Astrocyte of the spinal cord (primary cell): ENCODE data around the gene DENND2A.
"Not testable (repeated sequence)": the region's sequence is repeated elsewhere in the genome, so short reads cannot be mapped to it uniquely, and the experiment has no call there.

Experiments
- DNase-seq: peaks from one replicate; pipeline ENCODE4 v3.0.0; 2011; ENCODE audit warnings: low read depth, low spot score
- H3K4me3 ChIP-seq: 2 replicates; pipeline ENCODE4 v1.5.1; 2011; ENCODE audit warnings: low read depth, mild to moderate bottlenecking, low read length, moderate library complexity
- CTCF ChIP-seq: IDR thresholded peaks from 2 replicates; pipeline ENCODE4 v1.5.1; 2012; ENCODE audit warnings: low read depth, mild to moderate bottlenecking, low read length, inconsistent platforms
- in situ Hi-C: cut with HindIII; loops from 2 replicates; pipeline ENCODE4 v1.10.0; 2017; ENCODE audit warnings: low sequenced_read_pairs

DENND2A gene

GRCh38 chr7:140581411-140581810 lies 59.2 kb downstream of the DENND2A start:
- no peak for TF ChIP-seq CTCF
- no peak overlapping the region for H3K4me3 ChIP-seq
- no peak for DNase-seq
- in situ Hi-C loops = no loop called here

GRCh38 chr7:140577651-140578050 lies 63.0 kb downstream of the DENND2A start:
- no peak overlapping the region for H3K4me3 ChIP-seq
- no peak for TF ChIP-seq CTCF
- DNase-seq = no peak
- in situ Hi-C loops = no loop called here

DNA sequence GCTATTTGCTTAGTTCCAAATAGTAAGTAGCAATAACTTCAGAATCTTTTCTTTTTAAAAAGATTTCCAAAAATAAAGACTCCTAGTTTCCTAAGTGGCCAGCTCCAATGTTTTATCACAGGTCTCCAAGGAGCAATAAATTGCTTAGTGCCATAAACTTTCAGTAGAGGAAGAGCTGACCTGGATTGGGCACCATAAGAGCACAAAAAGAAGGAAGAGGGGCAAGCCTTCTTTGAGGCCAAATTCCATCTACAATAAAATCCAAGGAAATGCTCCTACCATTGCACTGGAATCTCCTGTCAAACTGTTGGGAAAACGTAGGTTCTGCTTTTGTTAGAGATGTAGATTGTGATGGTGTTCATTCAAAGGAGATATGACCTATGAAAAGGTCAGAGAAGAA lies 64.0 kb downstream of the DENND2A start:
- TF ChIP-seq CTCF = no peak
- DNase-seq = no peak
- in situ Hi-C loops = no loop called here
- no peak overlapping the region for H3K4me3 ChIP-seq

- DNase-seq = no peak
- in situ Hi-C loops = no loop called here
- no peak for TF ChIP-seq CTCF
- no peak overlapping the region for H3K4me3 ChIP-seq
Observed at GRCh38 chr7:140571538-140572122, 69.0 kb downstream of the DENND2A start.

- no peak overlapping the region for H3K4me3 ChIP-seq
- in situ Hi-C loops = no loop called here
- no peak for TF ChIP-seq CTCF
- no peak for DNase-seq
Observed at GRCh38 chr7:140570120-140570519, 70.5 kb downstream of the DENND2A start.

DNA sequence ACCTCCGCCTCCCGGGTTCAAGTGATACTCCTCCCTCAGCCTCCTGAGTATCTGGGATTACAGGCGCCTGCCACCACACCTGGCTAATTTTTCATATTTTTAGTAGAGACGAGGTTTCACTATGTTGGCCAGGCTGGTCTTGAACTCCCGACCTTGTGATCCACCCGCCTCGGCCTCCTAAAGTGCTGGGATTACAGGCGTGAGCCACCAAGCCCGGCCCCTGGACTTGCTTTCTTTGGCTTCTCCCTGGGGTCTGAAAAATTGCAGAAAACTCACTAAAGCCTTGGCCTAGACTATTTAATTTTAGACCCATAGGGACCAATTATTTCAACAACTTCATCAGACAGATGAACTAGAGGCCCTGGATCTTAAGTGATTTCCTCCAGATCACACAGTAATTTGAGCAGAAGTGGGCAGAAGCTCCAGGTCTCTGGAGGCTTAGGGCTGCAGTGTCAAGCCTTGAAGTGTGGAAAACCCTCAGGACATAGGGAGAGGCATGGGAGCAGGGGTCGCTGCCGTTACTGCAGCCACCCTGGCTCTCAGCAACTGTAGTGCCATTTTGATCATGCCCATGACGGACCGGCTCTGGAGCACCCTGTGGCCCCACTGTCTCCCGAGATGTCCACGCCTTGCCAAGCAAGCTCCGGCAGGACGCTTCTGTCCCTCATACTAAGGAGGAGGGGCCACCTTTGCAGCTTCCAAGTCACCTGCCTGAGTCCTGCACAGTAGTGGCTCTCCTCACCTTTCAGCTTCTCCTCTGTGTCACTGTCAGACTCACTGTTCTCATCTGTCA lies 72.4 kb downstream of the DENND2A start:
- TF ChIP-seq CTCF = no peak
- in situ Hi-C loops = no loop called here
- no peak for DNase-seq
- H3K4me3 ChIP-seq = no peak overlapping the region

GRCh38 chr7:140566186-140566585 lies 74.4 kb downstream of the DENND2A start:
- H3K4me3 ChIP-seq, in situ Hi-C loops: not testable (repeated sequence)
- peak; percentile 70 for DNase-seq

- DNase-seq, H3K4me3 ChIP-seq, in situ Hi-C loops: not testable (repeated sequence)
Observed at GRCh38 chr7:140565761-140566160, 74.9 kb downstream of the DENND2A start.
